AG10803 (cell line): ENCODE measurements around the gene MDP1.

Source experiments
- DNase-seq: peaks from one replicate; pipeline ENCODE4 v3.0.0; 2010; ENCODE audit warnings: low read depth
- H3K4me3 ChIP-seq: 2 replicates; pipeline ENCODE4 v1.5.1; 2011; ENCODE audit warnings: mild to moderate bottlenecking, low read length, control low read depth
- TF ChIP-seq, protein P1 (sequence below): conservative IDR thresholded peaks from 2 replicates; pipeline ENCODE4 v1.5.1; 2011; ENCODE audit warnings: mild to moderate bottlenecking, low read length, control low read depth, inconsistent platforms

MDP1 gene

DNA sequence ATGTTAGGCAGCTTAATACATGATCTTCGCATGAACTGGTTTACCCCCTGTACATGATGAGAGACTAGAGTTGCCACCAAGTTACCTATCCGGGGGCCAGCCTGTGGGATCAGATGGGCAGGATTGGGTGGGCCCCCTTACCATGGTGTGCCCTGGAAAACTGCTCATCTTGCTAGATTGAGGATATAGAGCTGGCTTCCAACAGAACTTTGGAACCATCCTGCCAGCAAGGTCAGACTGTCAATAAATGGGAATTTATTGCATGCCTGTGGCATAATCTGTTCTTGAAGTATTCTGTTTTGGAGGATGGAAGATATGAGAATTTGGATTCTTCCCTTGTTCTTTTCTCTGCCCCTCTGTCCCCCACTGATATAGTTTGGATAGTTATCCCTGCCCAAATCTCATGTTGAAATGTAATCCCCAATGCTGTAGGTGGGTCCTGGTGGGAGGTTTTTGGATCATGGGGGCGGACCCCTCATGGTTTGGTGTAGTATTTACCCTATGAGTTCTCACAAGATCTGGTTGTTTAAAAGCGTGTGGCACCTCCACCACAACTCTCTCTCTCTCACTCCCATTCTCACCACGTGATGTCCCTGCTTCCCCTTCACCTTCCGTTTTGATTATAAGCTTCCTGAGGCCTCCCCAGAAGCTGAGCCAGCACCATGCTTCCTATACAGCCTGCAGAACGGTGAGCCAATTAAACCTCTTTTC lies 16.9 kb downstream of the MDP1 start:
- TF ChIP-seq, protein P1, sequence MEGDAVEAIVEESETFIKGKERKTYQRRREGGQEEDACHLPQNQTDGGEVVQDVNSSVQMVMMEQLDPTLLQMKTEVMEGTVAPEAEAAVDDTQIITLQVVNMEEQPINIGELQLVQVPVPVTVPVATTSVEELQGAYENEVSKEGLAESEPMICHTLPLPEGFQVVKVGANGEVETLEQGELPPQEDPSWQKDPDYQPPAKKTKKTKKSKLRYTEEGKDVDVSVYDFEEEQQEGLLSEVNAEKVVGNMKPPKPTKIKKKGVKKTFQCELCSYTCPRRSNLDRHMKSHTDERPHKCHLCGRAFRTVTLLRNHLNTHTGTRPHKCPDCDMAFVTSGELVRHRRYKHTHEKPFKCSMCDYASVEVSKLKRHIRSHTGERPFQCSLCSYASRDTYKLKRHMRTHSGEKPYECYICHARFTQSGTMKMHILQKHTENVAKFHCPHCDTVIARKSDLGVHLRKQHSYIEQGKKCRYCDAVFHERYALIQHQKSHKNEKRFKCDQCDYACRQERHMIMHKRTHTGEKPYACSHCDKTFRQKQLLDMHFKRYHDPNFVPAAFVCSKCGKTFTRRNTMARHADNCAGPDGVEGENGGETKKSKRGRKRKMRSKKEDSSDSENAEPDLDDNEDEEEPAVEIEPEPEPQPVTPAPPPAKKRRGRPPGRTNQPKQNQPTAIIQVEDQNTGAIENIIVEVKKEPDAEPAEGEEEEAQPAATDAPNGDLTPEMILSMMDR, result no peak
- no peak for DNase-seq

DNA sequence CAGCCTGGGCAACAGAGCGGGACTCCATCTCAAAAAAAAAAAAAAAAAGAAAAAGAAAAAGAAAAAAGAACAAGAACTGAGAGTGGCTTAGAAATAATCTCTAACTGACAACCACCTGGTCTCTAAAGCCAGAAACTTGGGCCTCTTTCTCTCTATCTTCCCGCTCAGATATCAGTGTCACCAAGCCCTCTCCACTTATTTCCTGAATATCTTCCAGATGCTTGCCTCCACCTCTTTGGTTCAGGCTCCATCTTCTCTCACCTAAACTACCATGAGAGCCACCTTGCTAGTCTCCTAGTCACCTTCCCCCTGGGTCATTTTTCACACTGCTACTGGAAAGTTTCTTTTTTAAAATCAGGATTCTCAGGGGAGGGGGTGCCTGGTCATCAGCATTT lies 18.8 kb downstream of the MDP1 start:
- no peak overlapping the region; the same call in 1 of the 2 replicates for H3K4me3 ChIP-seq
- TF ChIP-seq, protein P1, result no peak
- DNase-seq, result no peak

More for the DNA sequence above, 16.9 kb downstream of the MDP1 start:
- H3K4me3 ChIP-seq, result no peak overlapping the region

DNA sequence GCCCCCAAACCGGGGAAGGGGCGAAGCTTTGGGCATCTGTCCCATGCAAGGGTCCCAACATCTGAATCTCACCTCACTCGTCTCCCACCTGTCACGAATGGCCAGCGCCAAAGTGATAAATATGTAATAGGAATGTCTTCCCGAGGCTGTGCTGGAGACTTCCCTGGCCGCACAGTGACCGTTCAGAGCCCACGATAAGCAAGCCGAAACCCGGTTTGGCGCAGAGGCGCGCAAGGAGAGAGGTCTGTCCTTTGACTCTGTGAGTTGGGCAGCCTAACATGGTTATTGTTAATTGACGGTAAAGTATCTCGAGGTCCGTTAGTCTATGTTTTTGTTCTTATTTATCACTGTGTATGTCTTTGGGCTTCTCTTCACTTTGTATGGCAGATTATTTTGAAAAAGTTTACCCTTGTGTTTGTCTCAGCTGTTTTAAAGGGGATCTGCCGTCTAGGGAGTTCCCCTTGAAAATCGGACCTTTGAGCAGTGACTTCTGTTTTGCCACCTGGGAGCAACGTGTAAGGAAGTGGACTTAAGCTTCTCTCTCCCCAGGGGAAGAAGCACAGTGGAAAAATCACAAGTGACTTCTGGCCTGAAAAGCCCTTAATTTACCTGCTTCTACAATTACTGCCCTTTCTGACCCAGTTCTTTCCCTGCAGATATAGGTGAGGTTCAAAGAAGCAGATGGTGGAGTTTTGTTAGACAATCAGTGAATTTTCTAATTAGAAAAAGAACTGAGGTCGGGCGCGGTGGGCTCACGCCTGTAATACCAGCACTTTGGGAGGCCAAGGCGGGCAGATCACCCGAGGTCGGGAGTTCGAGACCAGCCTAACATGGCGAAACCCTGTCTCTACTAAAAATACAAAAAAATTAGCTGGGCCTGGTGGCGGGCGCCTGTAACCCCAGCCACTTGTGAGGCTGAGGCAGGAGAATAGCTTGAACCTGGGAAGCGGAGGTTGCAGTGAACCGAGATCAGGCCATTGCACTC lies 19.5 kb downstream of the MDP1 start:
- DNase-seq, result peak; percentile 17
- peak overlapping the region; percentile 93 for H3K4me3 ChIP-seq
- TF ChIP-seq, protein P1, result no peak

DNA sequence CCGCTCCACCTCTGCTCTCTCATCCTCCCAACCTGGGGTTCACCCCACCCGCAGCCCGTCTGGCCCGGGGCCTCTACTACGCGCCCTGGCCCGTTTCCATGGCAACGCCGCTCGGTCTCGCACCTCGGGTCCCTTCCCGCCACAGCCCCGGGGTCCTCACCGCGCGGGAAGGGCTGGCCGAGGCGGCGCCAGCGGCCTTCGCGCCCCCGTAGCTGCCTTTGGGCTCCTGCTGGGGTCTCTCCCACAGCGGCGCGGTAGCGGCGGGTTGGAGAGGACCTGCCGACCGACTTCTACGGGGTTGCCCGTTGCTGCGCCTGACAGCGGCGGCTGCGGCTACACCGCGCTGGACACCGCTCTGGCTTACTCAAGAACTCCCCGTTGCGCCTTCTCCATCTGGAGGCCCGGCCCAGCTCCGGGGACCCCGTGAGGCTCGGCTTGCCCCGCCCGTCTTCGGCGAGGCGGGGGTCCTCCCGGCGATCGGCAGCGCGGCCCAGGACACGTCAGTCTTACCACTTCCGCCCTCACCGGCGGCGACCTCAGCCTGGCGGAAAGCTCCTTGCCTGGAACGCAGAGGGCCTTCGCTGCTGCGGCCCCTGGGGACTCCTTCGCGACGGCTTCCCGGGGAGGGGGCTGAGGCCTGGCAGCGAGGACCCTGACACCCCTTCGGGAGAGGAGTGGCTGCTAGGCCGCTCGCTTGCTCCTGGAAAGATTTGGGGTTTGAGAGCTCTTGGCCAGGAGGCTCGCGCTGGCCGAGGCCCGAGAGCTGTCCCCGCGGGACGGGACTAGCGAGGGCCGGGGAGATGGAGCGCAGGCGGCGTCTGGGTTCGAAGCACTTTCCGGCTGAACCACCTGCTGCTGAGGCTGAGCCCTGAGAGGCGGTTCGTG lies 20.4 kb downstream of the MDP1 start, which contains the start of gene TM9SF1:
TSS of gene TM9SF1 (minus strand) at position 256 of the 885 bp plus-strand sequence. CDS start 422 bp downstream, outside the sequence.
- TF ChIP-seq, protein P1, result no peak
- H3K4me3 ChIP-seq, result peak within 1 kb of the TSS; percentile 93
- DNase-seq, result peak; percentile 89

DNA sequence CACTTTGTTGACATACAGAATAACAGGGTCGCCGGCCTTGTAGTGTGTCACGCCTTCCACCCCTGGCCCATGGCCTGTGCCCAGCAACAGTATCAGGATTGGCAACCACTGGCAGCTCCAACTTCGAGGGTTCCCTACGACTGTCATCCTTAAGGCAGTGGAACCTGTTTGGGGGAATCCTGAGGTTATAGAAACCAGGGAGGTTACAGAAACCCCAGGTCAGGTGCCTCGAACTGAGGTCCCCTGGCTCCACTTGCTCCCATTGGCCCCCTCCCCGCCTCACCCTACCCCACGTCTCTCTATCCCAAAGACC lies 21.0 kb downstream of the MDP1 start:
- peak overlapping the region; percentile 93 for H3K4me3 ChIP-seq
- TF ChIP-seq, protein P1, result no peak
- DNase-seq, result no peak

DNA sequence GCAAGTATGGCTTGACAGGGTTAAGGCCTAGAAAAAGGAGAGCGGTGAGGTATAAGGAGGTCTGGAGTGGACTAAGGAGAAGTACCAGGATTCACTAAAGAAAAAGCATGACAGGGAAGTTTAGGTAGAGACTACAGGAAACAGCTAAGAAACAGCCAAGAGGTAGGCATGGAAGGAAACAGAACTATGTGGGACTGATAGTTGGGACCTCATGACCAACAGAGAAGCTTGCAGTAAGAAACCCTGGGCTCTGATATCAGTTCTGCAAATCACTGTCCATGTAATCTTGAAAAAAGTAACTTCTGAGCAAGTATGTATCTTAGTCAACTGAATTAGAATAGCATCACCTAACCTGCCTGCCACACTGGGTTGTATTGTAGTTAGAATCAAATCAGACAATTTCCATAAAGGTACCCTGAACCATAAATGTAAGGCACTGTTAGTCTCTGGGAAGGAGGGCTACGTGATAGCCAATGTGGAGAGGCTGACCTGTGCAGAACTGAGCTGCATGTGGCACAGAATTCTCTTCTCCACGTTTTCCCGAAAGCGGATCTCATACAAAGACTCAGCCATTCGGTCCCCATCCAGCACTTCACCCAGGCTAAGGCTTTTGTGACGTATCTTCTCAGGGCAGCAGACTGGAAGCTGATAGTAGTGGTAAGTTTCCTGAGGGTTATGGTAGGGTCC lies 21.5 kb downstream of the MDP1 start:
- TF ChIP-seq, protein P1, result no peak
- DNase-seq, result no peak

More for the DNA sequence above, 21.5 kb downstream of the MDP1 start:
- H3K4me3 ChIP-seq, result peak overlapping the region; percentile 93
